IMR-90 (cell line): ENCODE results near the gene TMEM219. TPM values are rescaled to one million over a fixed set of nuclear protein-coding genes. Genes with fewer than 3 reads are reported as not detected.

Source experiments
- ATAC-seq: fragments of 200-7000 bp; cut with Tn5 transposase; 2 replicates; pipeline ENCODE4 v1.9.1; 2020; ENCODE audit warnings: low read depth, mild to moderate bottlenecking, moderate library complexity
- BruUV-seq: library from RNA; stranded (reverse); fragments of 400-500 nt; replicated peaks from 2 replicates; lab custom pipeline; 2021; lab: Mats Ljungman, UMichigan
- CTCF ChIA-PET: fragments of 300-600 bp; formaldehyde crosslinking; extraction: SDS; loops from one replicate; lab custom pipeline; 2021; ENCODE audit warnings: antibody characterized with exemption; lab: Yijun Ruan, JAX
- POLR2A ChIA-PET: fragments of 300-600 bp; sonication (Branson Sonifier 250); formaldehyde crosslinking; loops from one replicate; lab custom pipeline; 2022; ENCODE audit warnings: antibody characterized with exemption; ENCODE audit not compliant: unreplicated experiment; lab: Charles Lee
- DNase-seq: peaks from one replicate; pipeline ENCODE4 v3.0.0; 2013
- H2AFZ ChIP-seq: replicated peaks from 2 replicates; pipeline ENCODE3; 2013; ENCODE audit warnings: low read length, mild to moderate bottlenecking; ENCODE audit not compliant: poor library complexity
- H2AK5ac ChIP-seq: 2 replicates; pipeline ENCODE4 v1.6.1; 2013; ENCODE audit warnings: low read depth, low read length, inconsistent platforms
- H2AK9ac ChIP-seq: replicated peaks from 2 replicates; pipeline ENCODE3; 2013; ENCODE audit warnings: mild to moderate bottlenecking, low read depth, low read length, moderate library complexity; ENCODE audit not compliant: poor library complexity
- H2BK120ac ChIP-seq: 2 replicates; pipeline ENCODE4 v1.6.1; 2013; ENCODE audit warnings: low read depth, low read length, inconsistent platforms
- H2BK15ac ChIP-seq: 3 replicates; pipeline ENCODE4 v1.6.1; 2013; ENCODE audit warnings: low read depth, low read length, inconsistent platforms
- H2BK20ac ChIP-seq: 2 replicates; pipeline ENCODE4 v1.6.1; 2013; ENCODE audit warnings: low read depth, mild to moderate bottlenecking, inconsistent platforms, low read length, moderate library complexity
- H2BK5ac ChIP-seq: 2 replicates; pipeline ENCODE4 v1.6.1; 2013; ENCODE audit warnings: mild to moderate bottlenecking, low read depth, low read length, inconsistent platforms; ENCODE audit not compliant: poor library complexity, severe bottlenecking
- H3K14ac ChIP-seq: replicated peaks from 2 replicates; pipeline ENCODE4 v1.6.1; 2013; ENCODE audit warnings: low read depth, low read length, inconsistent platforms
- H3K18ac ChIP-seq: 2 replicates; pipeline ENCODE4 v1.6.1; 2013; ENCODE audit warnings: low read depth, low read length, control low read depth
- H3K23ac ChIP-seq: 2 replicates; pipeline ENCODE4 v1.6.1; 2013; ENCODE audit warnings: low read depth, low read length, inconsistent platforms
- H3K27ac ChIP-seq: 2 replicates; pipeline ENCODE4 v1.5.1; 2013; ENCODE audit warnings: mild to moderate bottlenecking, control low read depth, low read length; ENCODE audit not compliant: insufficient read depth
- H3K27me3 ChIP-seq: 2 replicates; pipeline ENCODE4 v1.6.1; 2013; ENCODE audit warnings: low read length; ENCODE audit not compliant: control insufficient read depth, insufficient read depth
- H3K36me3 ChIP-seq: 2 replicates; pipeline ENCODE4 v1.6.1; 2013; ENCODE audit warnings: low read length, mixed read lengths; ENCODE audit not compliant: control insufficient read depth, insufficient read depth
- H3K4ac ChIP-seq: 2 replicates; pipeline ENCODE4 v1.6.1; 2013; ENCODE audit warnings: low read depth, low read length, inconsistent platforms
- H3K4me1 ChIP-seq: 2 replicates; pipeline ENCODE4 v1.6.1; 2013; ENCODE audit warnings: low read length, mixed read lengths; ENCODE audit not compliant: control insufficient read depth, insufficient read depth
- H3K4me2 ChIP-seq: 2 replicates; pipeline ENCODE4 v1.6.1; 2013; ENCODE audit warnings: low read depth, mild to moderate bottlenecking, control low read depth, low read length, moderate library complexity
- H3K4me3 ChIP-seq: 2 replicates; pipeline ENCODE4 v1.5.1; 2013; ENCODE audit warnings: low read depth, mild to moderate bottlenecking, control low read depth, low read length, moderate library complexity; ENCODE audit not compliant: insufficient read depth
- H3K56ac ChIP-seq: 2 replicates; pipeline ENCODE4 v1.6.1; 2013; ENCODE audit warnings: low read length, inconsistent platforms; ENCODE audit not compliant: insufficient read depth; ENCODE audit errors: extremely low read depth
- H3K79me1 ChIP-seq, 2 experiments: 2 replicates each; pipeline ENCODE4 v1.6.1; 2013; ENCODE audit warnings: low read length in 2 of 2, inconsistent platforms in 1 of 2, low read depth in 1 of 2
- H3K9ac ChIP-seq: 2 replicates; pipeline ENCODE4 v1.6.1; 2013; ENCODE audit warnings: low read depth, low read length, control low read depth
- H3K9me1 ChIP-seq: 2 replicates; pipeline ENCODE4 v1.6.1; 2013; ENCODE audit warnings: low read length, inconsistent platforms; ENCODE audit not compliant: insufficient read depth
- H3K9me3 ChIP-seq: 2 replicates; pipeline ENCODE4 v1.6.1; 2013; ENCODE audit warnings: low read length; ENCODE audit not compliant: control insufficient read depth, insufficient read depth
- H4K20me1 ChIP-seq: 2 replicates; pipeline ENCODE4 v1.6.1; 2013; ENCODE audit warnings: low read length, inconsistent platforms; ENCODE audit not compliant: insufficient read depth
- H4K5ac ChIP-seq: 2 replicates; pipeline ENCODE4 v1.6.1; 2013; ENCODE audit warnings: mild to moderate bottlenecking, low read depth, low read length, control low read depth
- H4K8ac ChIP-seq, 2 experiments: 2 replicates each; pipeline ENCODE4 v1.6.1; 2013; ENCODE audit warnings: low read depth in 2 of 2, low read length in 2 of 2, control low read depth in 1 of 2, inconsistent platforms in 1 of 2
- H4K91ac ChIP-seq: 2 replicates; pipeline ENCODE4 v1.6.1; 2013; ENCODE audit warnings: low read depth, low read length, inconsistent platforms; ENCODE audit not compliant: insufficient read depth
- BHLHE40 ChIP-seq: fragments of 150-350 bp; IDR thresholded peaks from 2 replicates; pipeline ENCODE4 v1.6.1; 2016; ENCODE audit warnings: mild to moderate bottlenecking, low read depth, low read length
- CEBPB ChIP-seq: IDR thresholded peaks from 2 replicates; pipeline ENCODE4 v1.6.1; 2012; ENCODE audit warnings: low read depth, low read length, improper control_type of control experiment
- FOS ChIP-seq: fragments of 150-350 bp; IDR thresholded peaks from 2 replicates; pipeline ENCODE4 v1.6.1; 2016; ENCODE audit warnings: low read depth, low read length
- MAFK ChIP-seq: IDR thresholded peaks from 2 replicates; pipeline ENCODE4 v1.6.1; 2012; ENCODE audit warnings: low read depth, low read length, improper control_type of control experiment
- MAZ ChIP-seq: IDR thresholded peaks from 2 replicates; pipeline ENCODE4 v1.6.1; 2012; ENCODE audit warnings: low read depth, mild to moderate bottlenecking, low read length, improper control_type of control experiment, moderate library complexity, borderline replicate concordance
- MXI1 ChIP-seq: IDR thresholded peaks from 2 replicates; pipeline ENCODE4 v1.6.1; 2012; ENCODE audit warnings: low read depth, mild to moderate bottlenecking, low read length, moderate library complexity, borderline replicate concordance
- POLR2A ChIP-seq: IDR thresholded peaks from 2 replicates; pipeline ENCODE4 v1.6.1; 2012; ENCODE audit warnings: mild to moderate bottlenecking, low read depth, low read length
- RFX5 ChIP-seq: IDR thresholded peaks from 2 replicates; pipeline ENCODE4 v1.8.0; 2012; ENCODE audit warnings: low read depth, mild to moderate bottlenecking, low read length, moderate library complexity
- SMC3 ChIP-seq: fragments of 150-350 bp; IDR thresholded peaks from 2 replicates; pipeline ENCODE4 v1.6.1; 2016; ENCODE audit warnings: low read depth, mild to moderate bottlenecking, antibody characterized with exemption, low read length, moderate library complexity
- WGBS, 2 experiments: methylation state at CpG; one replicate each; pipeline versions ENCODE4 v1.1.5 to v1.1.7; 2013; ENCODE audit warnings: missing lambda C conversion rate in 2 of 2; ENCODE audit not compliant: insufficient read length in 1 of 2; ENCODE audit errors: extremely low coverage in 2 of 2; 5-methylcytosine and 5-hydroxymethylcytosine counted together
- dilution Hi-C: fragments of 300-500 bp; cut with HindIII; formaldehyde crosslinking; loops from one replicate; pipeline ENCODE4 v1.14.3; 2018; ENCODE audit warnings: low sequenced_read_pairs; ENCODE audit not compliant: unreplicated experiment
- in situ Hi-C: fragments of 300-500 bp; cut with MboI; formaldehyde crosslinking; loops from 3 replicates; pipeline ENCODE4 v1.14.3; 2019; ENCODE audit warnings: low sequenced_read_pairs, inconsistent platforms, mixed read lengths
- intact Hi-C: fragments of 100-400 bp; cut with micrococcal nuclease; formaldehyde crosslinking; loops from 2 replicates; pipeline ENCODE4 v1.10.0; 2022
- polyA plus RNA-seq, 3 experiments: library from polyadenylated mRNA; depleted of rRNA; stranded (reverse); fragments of >200 nt; gene quantifications; 2 replicates each; pipeline ENCODE4 v1.2.3, GENCODE V29; 2012; ENCODE audit warnings: low replicate concordance in 1 of 3
- total RNA-seq: library from RNA; depleted of rRNA; stranded (reverse); fragments of >200 nt; gene quantifications from 2 replicates; pipeline ENCODE4 v1.2.3, GENCODE V29; 2012
- TF ChIP-seq, protein P1 (sequence below): conservative IDR thresholded peaks from 2 replicates; pipeline ENCODE4 v1.5.1; 2012; ENCODE audit warnings: mild to moderate bottlenecking, low read depth, low read length, improper control_type of control experiment
- TF ChIP-seq, protein P2 (sequence below): fragments of 150-350 bp; IDR thresholded peaks from 2 replicates; pipeline ENCODE4 v1.6.1; 2017; ENCODE audit warnings: mild to moderate bottlenecking, antibody characterized with exemption, low read length, low read depth

Gene TMEM219
- total and polyA plus RNA-seq, 2 of the 4 experiments (the other 2 are of a cell fraction): 47.0 to 95.3 TPM

DNA sequence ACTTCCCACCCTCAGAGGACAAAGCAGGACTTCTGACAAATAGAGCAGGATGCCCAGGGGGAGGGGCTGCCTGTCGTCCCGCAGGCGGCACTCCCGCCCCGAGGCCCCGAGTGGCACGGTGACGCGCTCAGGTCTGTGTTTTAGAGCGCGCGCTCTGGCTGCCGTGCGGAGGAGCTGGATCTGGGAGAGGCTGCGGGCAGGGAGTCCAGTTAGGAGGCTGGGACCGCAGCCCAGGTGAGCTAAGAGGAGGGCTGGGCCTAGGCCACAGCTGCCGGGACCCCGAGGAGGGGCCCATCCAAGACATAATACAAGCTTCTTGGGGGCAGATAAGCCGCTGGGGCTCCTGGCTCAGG lies 42.5 kb downstream of the TMEM219 start:
- no peak overlapping the region for H3K27ac ChIP-seq
- H2AK9ac ChIP-seq: no peak overlapping the region
- H3K36me3 ChIP-seq: peaks cover 17% of the 10 kb centered on the region
- no peaks in the 10 kb centered on the region for H3K9me3 ChIP-seq
- 0 out of 2 replicates have a peak, but pooled peaks cover 2% of the 10 kb centered on the region for H3K9me1 ChIP-seq
- DNase-seq (no peak), ATAC-seq (no peak)
- no peak overlapping the region for H3K4me2 ChIP-seq
- no peak overlapping the region for H3K4ac ChIP-seq
- H3K4me1 ChIP-seq: no peaks in the 10 kb centered on the region
- no peak overlapping the region for H2AFZ ChIP-seq
- H2BK15ac ChIP-seq: no peak overlapping the region
- dilution Hi-C loops (no loop called here), intact Hi-C loops (no loop called here), in situ Hi-C loops (no loop called here)
- H2AK5ac ChIP-seq: no peak overlapping the region
- no peak overlapping the region for H3K4me3 ChIP-seq
- no peak overlapping the region for H2BK5ac ChIP-seq
- H3K9ac ChIP-seq: no peak overlapping the region
- H2BK20ac ChIP-seq: no peak overlapping the region
- peaks cover 5 to 11% of the 10 kb centered on the region in 2 experiments; a peak in 3 of 4 replicates for H3K79me1 ChIP-seq
- no peak overlapping the region for H3K56ac ChIP-seq
- H2BK120ac ChIP-seq: no peak overlapping the region
- H3K14ac ChIP-seq: no peak overlapping the region
- no peak overlapping the region for H4K91ac ChIP-seq
- no peak overlapping the region for H4K8ac ChIP-seq
- no TSS peak for BruUV-seq
- H4K20me1 ChIP-seq: no peaks in the 10 kb centered on the region; the same call in 1 of the 2 replicates
- no peak overlapping the region for H3K18ac ChIP-seq
- WGBS, 2 experiments: 89% methylated on average over 13 of the region's 19 CpGs; no CpG with 5 or more reads in 1 of the 2 experiments
- TF ChIP-seq, protein P1, sequence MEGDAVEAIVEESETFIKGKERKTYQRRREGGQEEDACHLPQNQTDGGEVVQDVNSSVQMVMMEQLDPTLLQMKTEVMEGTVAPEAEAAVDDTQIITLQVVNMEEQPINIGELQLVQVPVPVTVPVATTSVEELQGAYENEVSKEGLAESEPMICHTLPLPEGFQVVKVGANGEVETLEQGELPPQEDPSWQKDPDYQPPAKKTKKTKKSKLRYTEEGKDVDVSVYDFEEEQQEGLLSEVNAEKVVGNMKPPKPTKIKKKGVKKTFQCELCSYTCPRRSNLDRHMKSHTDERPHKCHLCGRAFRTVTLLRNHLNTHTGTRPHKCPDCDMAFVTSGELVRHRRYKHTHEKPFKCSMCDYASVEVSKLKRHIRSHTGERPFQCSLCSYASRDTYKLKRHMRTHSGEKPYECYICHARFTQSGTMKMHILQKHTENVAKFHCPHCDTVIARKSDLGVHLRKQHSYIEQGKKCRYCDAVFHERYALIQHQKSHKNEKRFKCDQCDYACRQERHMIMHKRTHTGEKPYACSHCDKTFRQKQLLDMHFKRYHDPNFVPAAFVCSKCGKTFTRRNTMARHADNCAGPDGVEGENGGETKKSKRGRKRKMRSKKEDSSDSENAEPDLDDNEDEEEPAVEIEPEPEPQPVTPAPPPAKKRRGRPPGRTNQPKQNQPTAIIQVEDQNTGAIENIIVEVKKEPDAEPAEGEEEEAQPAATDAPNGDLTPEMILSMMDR: no peak
- TF ChIP-seq MAZ (no peak), FOS (no peak), CEBPB (no peak), BHLHE40 (no peak), RFX5 (no peak), POLR2A (no peak), MXI1 (no peak), SMC3 (no peak), MAFK (no peak)
- TF ChIP-seq, protein P2, sequence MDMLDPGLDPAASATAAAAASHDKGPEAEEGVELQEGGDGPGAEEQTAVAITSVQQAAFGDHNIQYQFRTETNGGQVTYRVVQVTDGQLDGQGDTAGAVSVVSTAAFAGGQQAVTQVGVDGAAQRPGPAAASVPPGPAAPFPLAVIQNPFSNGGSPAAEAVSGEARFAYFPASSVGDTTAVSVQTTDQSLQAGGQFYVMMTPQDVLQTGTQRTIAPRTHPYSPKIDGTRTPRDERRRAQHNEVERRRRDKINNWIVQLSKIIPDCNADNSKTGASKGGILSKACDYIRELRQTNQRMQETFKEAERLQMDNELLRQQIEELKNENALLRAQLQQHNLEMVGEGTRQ: no peak
- peaks cover 4% of the 10 kb centered on the region; the same call in 1 of the 2 replicates for H3K27me3 ChIP-seq
- ChIA-PET CTCF (no interaction called here), POLR2A (interaction anchor here (0.6 kb wide), 1 partner anchor 14 kb away, joined by 5 read pairs; no protein-coding TSS in a partner anchor)
- no peak overlapping the region for H3K23ac ChIP-seq
- H4K5ac ChIP-seq: no peak overlapping the region
